Forelimb muscle (tissue), 1 donor: ENCODE data around the gene ZFAND2B. TPM values are rescaled to one million over a fixed set of nuclear protein-coding genes. Genes with fewer than 3 reads are reported as not detected.
A peak's percentile ranks its signal among the peaks of the same experiment; 100 is the strongest.
"Not testable (repeated sequence)": the region's sequence is repeated elsewhere in the genome, so short reads cannot be mapped to it uniquely, and the experiment has no call there.

Experiments used
- DNase-seq: peaks from one replicate; pipeline ENCODE4 v3.0.0-alpha.2; 2013; ENCODE audit warnings: low read depth
- polyA plus RNA-seq: library from polyadenylated mRNA; unstranded; fragments of 120-200 nt; gene quantifications from one replicate; pipeline ENCODE4 v1.2.1, GENCODE V29; 2013; ENCODE audit not compliant: insufficient read length

The ZFAND2B gene
- polyA plus RNA-seq, 1 donor: 21.0 TPM

DNA sequence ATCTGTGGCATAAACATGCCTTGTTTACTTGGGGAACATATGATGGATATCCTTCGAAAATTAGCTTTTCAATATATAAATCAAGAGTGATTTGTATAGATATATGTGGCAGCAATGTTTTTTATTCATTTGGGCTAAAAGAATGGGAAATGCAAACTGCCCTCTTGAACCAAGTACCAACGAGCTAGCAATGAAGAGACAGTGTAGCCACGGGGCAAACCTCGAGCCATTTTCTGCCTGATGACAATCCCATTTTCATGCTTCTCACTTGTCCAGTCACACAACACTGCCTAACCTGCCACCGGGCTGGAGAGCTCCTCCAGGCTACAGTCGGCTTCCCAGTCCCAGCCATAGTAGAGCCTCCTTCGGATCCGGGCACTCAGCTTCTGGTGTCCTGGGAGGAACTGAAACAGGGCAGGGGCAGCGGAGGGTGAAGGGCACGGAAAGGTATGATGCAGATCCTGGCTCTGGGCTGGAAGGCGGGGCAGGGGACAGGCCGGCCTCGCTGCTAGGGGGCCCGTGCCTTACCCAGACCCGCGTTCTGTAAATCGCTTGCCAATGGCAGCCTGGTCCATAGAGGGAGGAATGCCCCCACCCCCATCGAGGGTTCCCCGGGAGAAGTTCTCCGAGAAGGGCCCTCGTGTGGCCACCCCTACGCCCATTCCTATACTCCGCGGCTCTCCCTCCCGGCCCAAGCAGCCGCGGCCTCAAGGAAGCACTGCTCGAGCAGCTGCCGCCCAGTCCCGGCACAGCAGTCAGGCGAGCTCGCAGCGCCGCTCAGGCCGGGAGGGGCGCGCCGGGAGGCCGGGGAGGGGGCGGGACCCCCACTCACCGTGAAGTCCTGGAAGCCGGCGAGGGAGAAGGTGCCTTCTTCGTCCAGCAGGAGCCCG is 30.4 kb upstream of the ZFAND2B start:
- DNase-seq: no peak

DNA sequence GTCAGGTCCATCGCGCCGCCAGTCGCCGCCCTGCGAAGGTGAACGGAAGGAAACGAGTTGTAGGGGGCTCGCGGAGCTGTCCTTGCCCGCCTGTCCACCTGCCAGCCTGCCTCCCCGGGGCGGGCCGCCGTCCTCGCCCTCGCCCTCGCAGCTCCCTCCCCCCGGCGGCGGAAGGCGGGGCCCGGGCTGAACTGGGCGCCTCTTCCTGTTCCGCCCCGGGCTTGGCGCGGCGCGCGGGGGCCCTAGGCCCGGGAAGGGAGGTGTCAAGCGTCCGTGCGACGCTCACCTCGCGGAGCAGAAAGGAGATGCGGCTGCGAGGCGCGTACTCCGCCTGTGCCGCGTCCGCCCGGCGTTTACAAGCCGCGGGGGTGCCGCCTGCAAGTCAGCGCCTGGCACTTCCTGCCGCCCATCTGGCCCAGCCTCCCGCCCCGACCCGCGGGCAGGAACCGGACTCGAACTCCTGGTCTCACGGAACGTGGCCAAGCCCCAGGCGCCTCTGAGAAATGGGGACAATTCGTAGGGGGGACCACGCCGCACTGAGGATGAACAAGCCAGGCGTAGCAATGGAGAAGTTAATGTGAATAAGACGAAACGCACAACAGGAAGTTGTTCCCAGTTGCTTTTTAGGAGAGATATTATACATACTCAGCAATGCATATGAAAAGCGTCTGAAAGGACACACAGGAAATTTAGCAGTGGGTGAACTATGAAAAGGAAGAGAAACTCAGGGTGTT is 29.6 kb upstream of the ZFAND2B start, which contains the start of gene CNPPD1:
CNPPD1 (minus strand) TSS at position 108 of the 734 bp plus-strand sequence; CDS start at position 11, 97 bp downstream.
- no peak for DNase-seq

DNA sequence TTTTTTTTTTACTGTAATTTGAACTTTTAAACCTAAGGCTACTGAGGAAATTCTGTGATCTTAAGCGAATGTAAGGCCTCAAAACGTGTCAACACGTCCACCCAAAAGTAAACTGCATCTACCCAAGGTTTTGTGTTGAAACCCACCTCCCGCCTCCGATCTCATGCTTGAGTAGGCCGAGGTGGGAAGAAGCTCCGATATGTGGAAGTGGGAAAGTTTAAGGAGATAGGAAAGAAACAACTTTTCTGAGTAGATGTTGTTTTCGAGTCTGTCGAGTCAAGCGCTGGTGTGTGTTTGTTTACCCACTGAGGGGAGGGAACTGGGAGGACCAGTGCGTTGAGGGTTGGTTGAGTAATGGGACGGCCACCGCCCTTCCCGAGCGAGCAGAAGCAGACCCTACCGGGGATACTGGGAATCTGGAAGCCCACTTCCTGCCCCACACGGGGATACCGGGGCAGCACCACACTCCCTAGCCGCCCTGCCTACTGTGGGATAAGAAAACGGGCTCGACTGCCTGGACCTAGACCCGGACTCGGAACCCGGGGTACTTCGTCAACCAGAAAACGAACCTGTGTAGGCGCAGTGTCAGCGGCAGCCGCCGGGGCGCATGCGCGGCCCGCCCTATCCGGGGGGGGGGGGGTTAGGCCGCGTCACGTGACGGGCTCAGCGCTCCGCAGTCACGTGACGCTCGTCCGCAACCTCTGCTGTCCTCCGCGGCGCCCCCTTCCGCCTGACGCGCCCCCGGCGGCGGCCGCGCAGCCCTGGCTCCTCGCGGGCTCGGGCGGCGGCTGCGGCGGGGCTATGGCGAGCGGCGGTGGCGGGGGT is 28.8 kb upstream of the ZFAND2B start, which contains the start of gene RETREG2:
RETREG2 (plus strand) TSS at position 724 of the 825 bp plus-strand sequence; CDS start at position 802, 78 bp downstream.
- peak; percentile 84 for DNase-seq

DNA sequence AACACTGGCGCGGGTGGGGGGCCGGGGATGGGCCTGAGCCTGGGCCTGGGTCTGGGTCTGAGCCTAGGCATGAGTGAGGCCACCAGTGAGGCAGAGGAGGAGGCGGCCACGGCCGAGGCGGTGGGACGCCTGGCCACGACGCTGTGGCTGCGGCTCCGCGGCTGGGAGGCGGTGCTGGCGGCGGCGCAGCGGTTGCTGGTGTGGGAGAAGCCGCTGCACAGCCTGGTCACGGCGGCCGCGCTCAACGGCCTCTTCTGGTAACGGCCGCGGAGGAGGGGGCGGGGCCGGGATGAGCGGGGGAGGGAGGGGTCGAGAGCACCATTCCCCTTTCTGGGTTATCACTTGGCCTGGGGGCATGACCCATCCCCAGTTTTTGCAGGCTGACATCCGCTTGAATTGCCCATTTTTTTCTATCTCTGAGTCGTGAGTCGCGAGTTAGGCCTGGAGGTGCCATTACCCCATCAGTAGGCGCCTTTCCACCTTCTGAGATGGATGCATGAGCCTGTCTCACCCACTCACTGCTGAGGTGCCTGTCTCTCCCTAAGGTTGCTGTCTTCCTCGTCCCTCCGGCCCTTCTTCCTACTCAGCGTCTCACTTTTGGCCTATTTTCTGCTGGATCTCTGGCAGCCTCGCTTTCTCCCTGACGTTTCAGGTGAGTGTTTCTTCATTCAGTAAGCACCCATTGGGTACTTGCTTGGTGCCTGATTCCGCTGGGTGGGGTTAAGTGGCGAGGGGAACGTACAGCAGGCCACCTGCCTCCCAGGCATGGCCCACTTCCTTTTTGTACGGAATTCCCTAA is 28.0 kb upstream of the ZFAND2B start:
- no peak for DNase-seq

DNA sequence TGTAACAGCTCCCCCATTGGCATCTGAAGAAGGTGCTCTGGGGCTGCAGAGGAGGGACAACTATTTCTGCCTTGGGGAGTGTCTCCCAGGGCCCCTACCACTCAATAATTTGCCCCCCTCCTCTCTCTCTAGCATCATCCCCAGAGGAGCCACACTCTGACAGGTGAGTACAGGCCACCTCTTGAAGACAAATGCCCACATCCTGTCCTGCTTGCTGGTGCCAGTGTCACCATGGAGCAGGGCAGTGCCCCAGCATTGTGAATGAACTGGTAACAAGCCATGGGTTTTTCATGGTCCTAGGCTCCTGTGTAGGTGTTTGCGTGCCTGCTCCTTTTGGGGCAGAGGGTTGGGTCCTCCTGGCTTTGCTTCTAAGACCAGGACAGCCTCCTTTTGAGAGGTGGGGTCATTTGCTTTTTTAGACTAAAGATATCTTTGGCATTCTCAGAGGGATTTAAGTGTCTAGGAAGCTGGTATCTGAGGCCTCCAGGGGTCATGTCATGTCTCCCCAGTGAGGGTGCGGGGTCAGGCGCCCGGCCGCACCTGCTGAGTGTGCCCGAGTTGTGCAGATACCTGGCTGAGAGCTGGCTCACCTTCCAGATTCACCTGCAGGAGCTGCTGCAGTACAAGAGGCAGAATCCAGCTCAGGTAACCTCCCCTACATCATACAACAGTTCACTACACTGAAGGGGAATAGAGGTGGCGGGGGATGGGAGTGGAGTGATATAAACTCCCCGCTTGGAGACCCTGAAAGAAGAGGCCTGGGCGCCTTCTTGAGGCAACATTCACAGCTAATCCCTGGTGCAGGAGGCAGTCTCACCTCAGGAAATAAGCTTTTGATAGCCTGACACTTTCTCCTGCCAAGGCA is 26.7 kb upstream of the ZFAND2B start:
- no peak for DNase-seq

DNA sequence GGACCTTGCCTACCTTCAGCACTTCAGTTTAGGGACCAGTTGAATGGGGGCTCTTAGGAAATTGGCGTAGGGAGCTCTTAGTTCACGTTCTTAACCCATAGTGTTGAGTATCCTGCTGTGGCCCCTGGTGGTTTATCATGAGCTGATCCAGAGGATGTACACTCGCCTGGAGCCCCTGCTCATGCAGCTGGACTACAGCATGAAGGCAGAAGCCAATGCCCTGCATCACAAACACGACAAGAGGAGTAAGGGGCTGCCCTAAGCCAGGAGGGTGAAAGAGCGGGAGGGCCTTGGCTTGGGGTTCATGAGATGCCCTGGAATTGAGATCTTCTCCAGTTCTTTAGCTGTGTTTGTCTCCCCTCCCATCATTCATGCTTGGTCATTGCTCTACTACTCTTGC is 25.6 kb upstream of the ZFAND2B start:
- no peak for DNase-seq

DNA sequence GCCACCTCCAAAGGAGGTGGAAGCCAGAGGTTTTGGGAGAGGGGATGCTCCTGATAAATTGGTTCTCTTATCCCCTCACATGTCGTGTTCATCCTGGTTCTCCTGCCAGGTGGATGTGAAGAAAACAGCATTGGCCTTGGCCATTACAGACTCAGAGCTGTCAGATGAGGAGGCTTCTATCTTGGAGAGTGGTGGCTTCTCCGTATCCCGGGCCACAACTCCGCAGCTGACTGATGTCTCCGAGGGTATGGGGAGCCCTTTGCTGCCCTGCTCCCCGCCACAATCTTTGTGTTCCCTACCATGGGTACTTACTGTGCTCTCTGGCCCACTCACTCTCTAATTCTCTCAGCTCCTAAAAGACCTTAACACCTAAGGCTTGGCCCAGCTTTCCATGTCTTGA is 25.1 kb upstream of the ZFAND2B start:
- no peak for DNase-seq

DNA sequence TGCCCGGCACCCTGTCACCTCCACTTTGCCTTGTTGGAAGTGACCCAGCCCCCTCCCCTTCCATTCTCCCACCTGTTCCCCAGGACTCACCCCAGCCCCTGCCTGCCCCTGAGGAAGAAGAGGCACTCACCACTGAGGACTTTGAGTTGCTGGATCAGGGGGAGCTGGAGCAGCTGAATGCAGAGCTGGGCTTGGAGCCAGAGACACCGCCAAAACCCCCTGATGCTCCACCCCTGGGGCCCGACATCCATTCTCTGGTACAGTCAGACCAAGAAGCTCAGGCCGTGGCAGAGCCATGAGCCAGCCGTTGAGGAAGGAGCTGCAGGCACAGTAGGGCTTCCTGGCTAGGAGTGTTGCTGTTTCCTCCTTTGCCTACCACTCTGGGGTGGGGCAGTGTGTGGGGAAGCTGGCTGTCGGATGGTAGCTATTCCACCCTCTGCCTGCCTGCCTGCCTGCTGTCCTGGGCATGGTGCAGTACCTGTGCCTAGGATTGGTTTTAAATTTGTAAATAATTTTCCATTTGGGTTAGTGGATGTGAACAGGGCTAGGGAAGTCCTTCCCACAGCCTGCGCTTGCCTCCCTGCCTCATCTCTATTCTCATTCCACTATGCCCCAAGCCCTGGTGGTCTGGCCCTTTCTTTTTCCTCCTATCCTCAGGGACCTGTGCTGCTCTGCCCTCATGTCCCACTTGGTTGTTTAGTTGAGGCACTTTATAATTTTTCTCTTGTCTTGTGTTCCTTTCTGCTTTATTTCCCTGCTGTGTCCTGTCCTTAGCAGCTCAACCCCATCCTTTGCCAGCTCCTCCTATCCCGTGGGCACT is 24.0 kb upstream of the ZFAND2B start:
- no peak for DNase-seq

DNA sequence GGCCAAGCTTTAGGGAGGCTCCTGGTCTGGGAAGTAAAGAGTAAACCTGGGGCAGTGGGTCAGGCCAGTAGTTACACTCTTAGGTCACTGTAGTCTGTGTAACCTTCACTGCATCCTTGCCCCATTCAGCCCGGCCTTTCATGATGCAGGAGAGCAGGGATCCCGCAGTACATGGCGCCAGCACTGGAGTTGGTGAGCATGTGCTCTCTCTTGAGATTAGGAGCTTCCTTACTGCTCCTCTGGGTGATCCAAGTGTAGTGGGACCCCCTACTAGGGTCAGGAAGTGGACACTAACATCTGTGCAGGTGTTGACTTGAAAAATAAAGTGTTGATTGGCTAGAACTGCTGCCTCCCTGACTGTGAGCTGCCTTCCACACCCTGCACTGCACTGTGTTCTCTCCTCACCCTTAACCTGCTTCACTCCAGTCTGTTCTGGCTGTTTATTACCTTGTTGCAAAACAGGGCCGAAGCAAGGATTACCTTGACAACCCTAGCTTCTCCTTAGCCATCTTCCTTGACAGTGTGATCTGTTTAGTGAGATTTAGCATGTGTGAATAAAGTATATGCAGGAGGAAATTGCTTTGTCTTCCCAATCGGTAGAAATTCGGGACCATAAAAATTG is 23.3 kb upstream of the ZFAND2B start:
- DNase-seq: no peak

DNA sequence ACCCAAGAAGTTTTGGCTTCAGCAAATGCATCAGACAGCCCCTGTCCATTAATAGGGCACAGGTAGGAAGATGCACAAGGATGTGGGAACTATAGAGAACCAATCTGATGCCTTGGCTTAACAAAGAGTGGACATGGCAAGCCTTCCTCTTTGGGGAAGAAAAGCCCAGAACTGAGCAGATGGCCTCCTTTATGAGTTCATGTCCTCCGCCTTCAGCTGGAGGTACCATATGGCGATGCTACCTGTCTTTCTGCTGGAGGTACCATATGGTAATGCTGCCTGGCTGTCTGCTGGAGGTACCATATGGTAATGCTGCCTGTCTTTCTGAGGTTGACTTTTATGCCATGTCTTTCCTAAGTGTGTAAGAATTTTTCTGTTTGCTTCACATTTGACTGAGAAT is 22.5 kb upstream of the ZFAND2B start:
- no peak for DNase-seq

DNA sequence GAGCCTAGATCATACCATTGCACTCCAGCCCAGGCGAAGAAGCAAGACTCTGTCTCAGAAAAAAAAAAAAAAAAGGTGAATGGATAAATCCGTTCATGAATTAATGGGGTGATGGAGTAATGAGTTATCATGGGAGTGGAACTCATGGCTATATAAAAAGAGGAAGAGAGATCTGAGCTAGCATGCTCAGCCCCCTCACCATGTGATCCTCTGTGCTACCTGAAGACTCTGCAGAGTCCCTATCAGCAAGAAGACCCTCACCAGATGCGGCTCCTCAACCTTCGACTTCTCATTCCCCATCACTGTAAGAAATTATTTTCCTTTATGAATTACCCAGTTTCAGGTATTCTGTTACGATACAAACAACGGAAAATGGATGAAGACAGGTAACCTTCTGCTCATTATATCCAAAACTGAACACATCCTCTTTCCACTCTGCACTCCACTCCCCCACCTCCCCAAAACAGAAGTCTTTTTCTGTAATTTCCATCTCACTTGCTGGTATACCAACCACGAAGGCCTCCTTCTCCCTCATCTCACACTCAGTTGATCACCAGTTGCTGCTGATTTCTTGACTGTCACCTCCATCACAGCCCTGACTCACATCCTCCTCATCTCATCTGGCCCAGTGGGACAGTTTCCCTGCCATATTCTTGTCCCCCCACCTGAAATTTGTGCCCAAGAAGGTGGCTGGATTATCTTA is 19.7 kb upstream of the ZFAND2B start:
- DNase-seq: no peak

DNA sequence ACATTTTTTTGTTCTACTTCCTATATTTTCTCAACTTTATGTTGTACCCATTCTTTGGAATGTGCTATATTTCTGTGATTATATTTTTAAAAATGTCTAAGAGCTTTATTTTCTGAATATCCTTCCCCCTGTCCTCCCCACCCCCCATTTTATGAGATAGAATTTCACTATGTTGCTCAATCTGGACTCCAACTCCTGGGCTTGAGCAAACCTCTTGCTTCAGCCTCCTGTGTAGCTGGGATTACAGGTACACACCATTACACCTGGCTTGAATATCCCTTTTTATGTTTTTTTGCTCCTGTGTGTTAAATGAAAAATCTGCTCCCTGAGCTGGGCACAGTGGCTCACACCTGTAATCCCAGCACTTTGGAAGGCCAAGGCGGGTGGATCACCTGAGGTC is 9.2 kb upstream of the ZFAND2B start:
- DNase-seq: no peak

DNA sequence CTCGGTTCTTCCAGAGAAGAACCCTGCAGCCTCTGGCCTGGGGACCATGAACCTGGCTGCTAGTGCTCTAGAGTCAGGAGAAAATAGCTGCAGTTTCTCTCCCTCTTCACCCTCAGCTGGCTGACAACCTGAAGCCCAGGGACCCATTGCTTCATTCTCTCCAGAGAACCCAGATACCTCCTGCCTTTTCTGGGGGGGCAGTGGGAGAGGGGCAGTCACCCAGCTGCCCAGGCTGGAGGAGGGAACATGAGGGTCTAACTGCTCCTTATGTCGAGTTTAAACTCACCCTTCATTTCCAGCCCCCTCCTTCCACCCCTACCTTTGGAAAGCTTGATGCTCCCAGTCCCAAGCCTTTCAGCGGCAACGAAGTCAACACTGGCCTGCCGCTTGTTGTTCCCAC is 7.6 kb upstream of the ZFAND2B start:
- DNase-seq: no peak

DNA sequence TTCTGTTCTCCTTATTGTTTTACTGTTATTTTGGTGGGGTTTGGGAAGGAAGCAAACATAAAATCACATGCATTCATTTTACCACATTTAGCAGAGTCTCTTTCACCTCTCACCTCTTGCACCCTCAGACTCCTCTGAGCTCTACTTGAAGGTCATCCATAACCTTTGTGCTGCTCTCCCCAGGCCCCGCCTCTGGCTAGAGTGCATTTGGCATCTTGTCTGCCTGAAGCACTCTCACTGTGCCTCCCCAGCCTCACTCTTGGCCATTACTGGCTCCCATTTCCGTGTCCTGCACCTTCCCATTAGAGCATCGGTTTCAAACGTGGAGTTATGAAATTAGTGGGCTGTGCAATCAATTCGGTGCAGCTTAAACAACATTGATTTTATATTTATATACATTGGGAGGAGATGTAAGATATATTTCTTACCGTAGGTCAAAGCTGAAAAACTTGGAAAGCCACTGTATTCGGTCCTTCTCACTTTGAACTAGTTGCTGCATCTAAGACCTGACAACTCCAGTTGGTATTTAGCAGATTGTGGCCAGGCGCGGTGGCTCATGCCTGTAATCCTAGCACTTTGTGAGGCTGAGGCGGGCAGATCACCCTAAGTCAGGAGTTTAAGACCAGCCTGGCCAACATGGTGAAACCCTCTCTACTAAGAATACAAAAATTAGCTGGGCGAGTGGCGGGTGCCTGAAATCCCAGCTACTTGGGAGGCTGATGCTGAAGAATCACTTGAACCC is 6.9 kb upstream of the ZFAND2B start:
- DNase-seq: no peak

DNA sequence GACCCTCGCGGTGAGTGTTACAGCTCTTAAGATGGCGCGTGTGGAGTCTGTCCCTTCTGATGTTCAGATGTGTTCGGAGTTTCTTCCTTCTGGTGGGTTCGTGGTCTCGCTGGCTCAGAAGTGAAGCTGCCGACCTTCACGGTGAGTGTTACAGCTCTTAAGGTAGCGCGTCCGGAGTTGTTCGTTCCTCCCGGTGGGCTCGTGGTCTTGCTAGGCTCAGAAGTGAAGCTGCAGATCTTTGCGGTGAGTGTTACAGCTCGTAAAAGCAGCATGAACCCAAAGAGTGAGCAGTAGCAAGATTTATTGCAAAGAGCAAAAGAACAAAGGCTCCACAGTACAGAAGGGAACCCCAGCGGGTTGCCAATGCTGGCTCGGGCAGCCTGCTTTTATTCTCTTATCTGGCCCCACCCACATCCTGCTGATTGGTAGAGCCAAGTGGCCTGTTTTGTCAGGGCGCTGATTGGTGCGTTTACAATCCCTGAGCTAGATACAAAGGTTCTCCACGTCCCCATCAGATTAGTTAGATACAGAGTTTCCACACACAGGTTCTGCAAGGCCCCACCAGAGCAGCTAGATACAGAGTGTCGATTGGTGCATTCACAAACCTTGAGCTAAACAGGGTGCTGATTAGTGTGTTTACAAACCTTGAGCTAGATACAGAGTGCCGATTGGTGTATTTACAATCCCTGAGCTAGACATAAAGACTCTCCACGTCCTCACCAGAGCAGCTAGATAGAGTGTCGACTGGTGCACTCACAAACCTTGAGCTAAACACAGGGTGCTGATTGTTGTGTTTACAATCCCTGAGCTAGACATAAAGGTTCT is 5.9 kb upstream of the ZFAND2B start:
- not testable (repeated sequence) for DNase-seq

DNA sequence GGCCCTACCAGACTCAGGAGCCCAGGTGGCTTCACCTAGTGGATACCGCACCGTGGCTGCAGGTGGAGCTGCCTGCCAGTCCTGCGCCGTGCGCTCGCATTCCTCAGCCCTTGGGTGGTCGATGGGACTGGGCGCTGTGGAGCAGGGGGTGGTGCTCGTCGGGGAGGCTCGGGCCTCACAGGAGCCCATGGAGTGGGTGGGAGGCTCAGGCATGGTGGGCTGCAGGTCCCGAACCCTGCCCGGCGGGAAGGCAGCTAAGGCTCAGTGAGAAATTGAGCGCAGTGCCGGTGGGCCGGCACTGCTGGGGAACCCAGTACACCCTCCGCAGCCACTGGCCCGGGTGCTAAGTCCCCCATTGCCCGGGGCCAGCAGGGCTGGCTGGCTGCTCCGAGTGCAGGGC is 5.3 kb upstream of the ZFAND2B start:
- not testable (repeated sequence) for DNase-seq
